ENCODE measurements around the gene EFCAB11.

Gene EFCAB11

GRCh38 chr14:89853936-89854693, 100.4 kb downstream of the EFCAB11 start:
- Histone ChIP-seq H3F3A (ENCODE audit: control insufficient read depth, insufficient read depth) (no peaks in the 10 kb centered on the region), H3K27me3 (ENCODE audit: control insufficient read depth, low read length) (no peaks in the 10 kb centered on the region), H3K4me3 (ENCODE audit: low read length) (no peak overlapping the region), H4K20me1 (ENCODE audit: control insufficient read depth, insufficient read depth, low read depth, low read length) (no peaks in the 10 kb centered on the region), H3K9me3 (ENCODE audit: control insufficient read depth, insufficient read depth, low read length) (no peaks in the 10 kb centered on the region), H3K4me2 (ENCODE audit: low read length) (no peak overlapping the region), H3K4me1 (ENCODE audit: control insufficient read depth, low read length) (peaks cover 5% of the 10 kb centered on the region; the same call in 1 of the 2 replicates), H3K79me2 (ENCODE audit: control insufficient read depth, low read length) (no peaks in the 10 kb centered on the region), H3K36me3 (ENCODE audit: control insufficient read depth, low read length) (no peaks in the 10 kb centered on the region), H3K9me2 (replicated peaks; ENCODE audit: control insufficient read depth, low read length) (no peaks in the 10 kb centered on the region; the same call in 1 of the 2 replicates), H3K27ac (ENCODE audit: low read depth, low read length) (no peak overlapping the region)
- TF ChIP-seq CTCF (IDR thresholded peaks at IDR 0.05; ENCODE audit: low read depth, low read length, poor library complexity, severe bottlenecking) = no peak
- TF ChIP-seq EZH2phosphoT487 (IDR thresholded peaks at IDR 0.05; ENCODE audit: borderline replicate concordance, low read length) = no peak

GRCh38 chr14:89851106-89851505, 103.4 kb downstream of the EFCAB11 start:
- Histone ChIP-seq H3K9me3 (ENCODE audit: control insufficient read depth, insufficient read depth, low read length) (no peaks in the 10 kb centered on the region), H3K27ac (ENCODE audit: low read depth, low read length) (no peak overlapping the region), H4K20me1 (ENCODE audit: control insufficient read depth, insufficient read depth, low read depth, low read length) (no peaks in the 10 kb centered on the region), H3K79me2 (ENCODE audit: control insufficient read depth, low read length) (no peaks in the 10 kb centered on the region), H3K4me2 (ENCODE audit: low read length) (no peak overlapping the region), H3K9me2 (replicated peaks; ENCODE audit: control insufficient read depth, low read length) (no peaks in the 10 kb centered on the region), H3K36me3 (ENCODE audit: control insufficient read depth, low read length) (no peaks in the 10 kb centered on the region), H3F3A (ENCODE audit: control insufficient read depth, insufficient read depth) (no peaks in the 10 kb centered on the region), H3K4me1 (ENCODE audit: control insufficient read depth, low read length) (peaks cover 5% of the 10 kb centered on the region; the same call in 1 of the 2 replicates), H3K4me3 (ENCODE audit: low read length) (no peak overlapping the region), H3K27me3 (ENCODE audit: control insufficient read depth, low read length) (no peaks in the 10 kb centered on the region)
- TF ChIP-seq EZH2phosphoT487 (IDR thresholded peaks at IDR 0.05; ENCODE audit: borderline replicate concordance, low read length) = no peak
- no peak for TF ChIP-seq CTCF (IDR thresholded peaks at IDR 0.05; ENCODE audit: low read depth, low read length, poor library complexity, severe bottlenecking)

GRCh38 chr14:89849931-89850330, 104.6 kb downstream of the EFCAB11 start:
- peaks cover 5% of the 10 kb centered on the region; the same call in 1 of the 2 replicates for H3K4me1 ChIP-seq (ENCODE audit: control insufficient read depth, low read length)
- no peak overlapping the region for H3K4me2 ChIP-seq (ENCODE audit: low read length)
- no peak overlapping the region for H3K27ac ChIP-seq (ENCODE audit: low read depth, low read length)
- no peaks in the 10 kb centered on the region for H3K9me2 ChIP-seq (replicated peaks; ENCODE audit: control insufficient read depth, low read length)
- no peaks in the 10 kb centered on the region for H3K36me3 ChIP-seq (ENCODE audit: control insufficient read depth, low read length)
- no peak for TF ChIP-seq CTCF (IDR thresholded peaks at IDR 0.05; ENCODE audit: low read depth, low read length, poor library complexity, severe bottlenecking)
- TF ChIP-seq EZH2phosphoT487 (IDR thresholded peaks at IDR 0.05; ENCODE audit: borderline replicate concordance, low read length) = no peak
- no peaks in the 10 kb centered on the region for H4K20me1 ChIP-seq (ENCODE audit: control insufficient read depth, insufficient read depth, low read depth, low read length)
- no peaks in the 10 kb centered on the region for H3F3A ChIP-seq (ENCODE audit: control insufficient read depth, insufficient read depth)
- no peaks in the 10 kb centered on the region for H3K9me3 ChIP-seq (ENCODE audit: control insufficient read depth, insufficient read depth, low read length)
- H3K27me3 ChIP-seq (ENCODE audit: control insufficient read depth, low read length) = no peaks in the 10 kb centered on the region
- no peaks in the 10 kb centered on the region for H3K79me2 ChIP-seq (ENCODE audit: control insufficient read depth, low read length)
- no peak overlapping the region for H3K4me3 ChIP-seq (ENCODE audit: low read length)
